Stimulated activated CD4-positive, alpha-beta T cell treated with anti-CD3 and anti-CD28 coated beads, Interleukin-4, amount 100 ng/mL, for 1 hour (primary cell): ENCODE measurements around the gene CACNG4.
"Not testable (repeated sequence)": the region's sequence is repeated elsewhere in the genome, so short reads cannot be mapped to it uniquely, and the experiment has no call there.

Source experiments
- DNase-seq: peaks from one replicate; pipeline ENCODE4 v3.0.0-alpha.2; 2020

Gene CACNG4

GRCh38 chr17:67021196-67021595, 56.7 kb downstream of the CACNG4 start:
- no peak for DNase-seq

- DNase-seq = no peak
Measured at GRCh38 chr17:67021743-67022450, 57.4 kb downstream of the CACNG4 start.

GRCh38 chr17:67022451-67022810, 57.9 kb downstream of the CACNG4 start:
- DNase-seq = no peak

- DNase-seq = no peak
Measured at GRCh38 chr17:67024736-67025135, 60.2 kb downstream of the CACNG4 start.

- no peak for DNase-seq
Measured at GRCh38 chr17:67025216-67025792, 60.8 kb downstream of the CACNG4 start.

DNA sequence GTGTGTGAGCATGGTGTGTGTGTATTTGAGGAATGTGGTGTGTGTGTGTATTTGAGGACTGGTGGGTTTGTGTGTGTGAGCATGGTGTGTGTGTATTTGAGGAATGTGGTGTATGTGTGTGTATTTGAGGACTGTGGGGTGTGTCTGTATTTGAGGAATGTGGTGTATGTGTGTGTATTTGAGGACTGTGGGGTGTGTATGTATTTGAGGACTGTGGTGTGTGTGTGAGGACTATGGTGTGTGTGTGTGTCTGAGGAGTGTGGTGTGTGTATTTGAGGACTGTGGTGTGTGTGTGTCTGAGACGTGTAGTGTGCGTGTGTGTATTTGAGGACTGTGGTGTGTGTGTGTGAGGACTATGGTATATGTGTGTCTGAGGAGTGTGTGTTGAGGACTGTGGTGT, 61.8 kb downstream of the CACNG4 start:
- DNase-seq = no peak

DNA sequence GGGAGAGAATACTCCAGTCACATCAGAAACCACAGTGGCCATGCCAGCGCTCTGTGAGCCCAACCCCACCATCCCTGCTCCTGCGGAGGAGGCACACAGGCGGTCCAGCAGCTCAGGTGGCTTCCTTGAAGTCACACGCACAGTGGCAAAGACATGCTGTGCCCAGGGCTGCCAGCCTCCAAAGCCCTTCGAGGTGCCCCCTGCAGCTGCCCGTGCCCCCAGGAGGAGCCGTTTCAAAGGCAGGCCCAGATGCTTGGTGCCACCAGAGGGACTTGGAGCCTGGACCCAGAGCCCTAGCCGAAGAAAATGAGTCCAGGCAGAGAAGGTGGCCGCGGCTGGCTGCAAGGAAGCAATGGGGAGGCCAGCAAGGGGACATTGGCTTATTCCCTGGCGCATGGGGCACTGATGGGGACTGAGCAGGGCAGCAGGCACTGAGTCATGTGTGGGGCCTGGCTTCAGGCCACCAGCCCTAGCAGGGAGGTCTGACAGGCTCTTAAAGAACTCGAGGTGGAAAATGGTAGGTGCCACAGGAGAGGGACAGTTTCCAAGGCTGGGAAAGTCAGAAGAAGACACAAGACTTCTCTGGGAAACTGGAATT, 62.6 kb downstream of the CACNG4 start:
- DNase-seq = no peak

DNA sequence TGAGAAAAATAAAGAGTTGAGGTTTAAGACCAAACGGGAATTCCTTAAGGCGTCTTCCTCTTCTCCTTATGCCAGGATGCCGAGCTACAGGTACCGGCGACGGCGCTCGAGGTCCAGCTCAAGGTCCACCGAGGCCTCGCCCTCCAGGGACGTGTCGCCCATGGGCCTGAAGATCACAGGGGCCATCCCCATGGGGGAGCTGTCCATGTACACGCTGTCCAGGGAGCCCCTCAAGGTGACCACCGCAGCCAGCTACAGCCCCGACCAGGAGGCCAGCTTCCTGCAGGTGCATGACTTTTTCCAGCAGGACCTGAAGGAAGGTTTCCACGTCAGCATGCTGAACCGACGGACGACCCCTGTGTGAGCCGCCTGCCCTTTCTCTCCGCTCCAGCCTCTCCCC, 66.1 kb downstream of the CACNG4 start:
- DNase-seq = no peak

- no peak for DNase-seq
Measured at GRCh38 chr17:67032382-67032781, 67.9 kb downstream of the CACNG4 start.

DNA sequence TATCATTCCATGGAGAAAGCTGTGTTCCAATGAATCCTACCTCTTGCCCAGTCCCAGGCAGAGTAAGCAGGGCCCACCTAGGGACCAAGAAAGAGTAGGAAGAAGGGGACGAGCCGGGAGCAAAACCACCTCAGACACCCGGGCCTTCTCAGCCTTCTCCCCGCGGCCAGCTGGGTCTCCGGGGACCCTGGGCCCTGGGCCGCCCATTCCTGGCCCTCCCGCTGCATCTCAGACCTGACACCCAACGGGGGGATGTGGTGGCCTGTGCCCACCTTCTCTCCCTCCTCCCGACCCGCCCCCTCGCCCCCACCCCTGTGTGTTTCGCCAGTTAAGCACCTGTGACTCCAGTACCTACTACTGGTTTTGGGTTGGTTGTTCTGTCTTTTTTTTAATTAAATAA, 68.5 kb downstream of the CACNG4 start:
- DNase-seq = no peak

DNA sequence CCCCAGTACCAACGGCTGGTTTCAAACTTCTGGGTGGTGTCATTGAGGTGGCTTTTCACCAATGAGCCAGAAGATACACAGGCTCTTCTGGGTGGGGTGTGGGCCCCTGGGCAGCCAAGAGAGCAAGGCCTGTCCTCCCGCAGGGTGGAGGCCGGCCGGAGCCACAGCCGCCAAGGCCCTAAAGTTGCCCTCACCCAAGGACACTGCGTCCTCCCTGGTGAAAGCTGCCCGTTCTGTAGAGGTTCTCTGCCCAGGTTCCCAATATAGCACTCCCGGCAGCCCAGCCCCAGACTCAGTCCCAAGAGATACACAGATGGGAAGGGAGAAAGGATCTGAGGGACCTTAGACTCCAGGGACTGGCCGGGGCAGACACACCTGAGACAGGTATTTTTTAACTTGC, 69.1 kb downstream of the CACNG4 start:
- DNase-seq = no peak

DNA sequence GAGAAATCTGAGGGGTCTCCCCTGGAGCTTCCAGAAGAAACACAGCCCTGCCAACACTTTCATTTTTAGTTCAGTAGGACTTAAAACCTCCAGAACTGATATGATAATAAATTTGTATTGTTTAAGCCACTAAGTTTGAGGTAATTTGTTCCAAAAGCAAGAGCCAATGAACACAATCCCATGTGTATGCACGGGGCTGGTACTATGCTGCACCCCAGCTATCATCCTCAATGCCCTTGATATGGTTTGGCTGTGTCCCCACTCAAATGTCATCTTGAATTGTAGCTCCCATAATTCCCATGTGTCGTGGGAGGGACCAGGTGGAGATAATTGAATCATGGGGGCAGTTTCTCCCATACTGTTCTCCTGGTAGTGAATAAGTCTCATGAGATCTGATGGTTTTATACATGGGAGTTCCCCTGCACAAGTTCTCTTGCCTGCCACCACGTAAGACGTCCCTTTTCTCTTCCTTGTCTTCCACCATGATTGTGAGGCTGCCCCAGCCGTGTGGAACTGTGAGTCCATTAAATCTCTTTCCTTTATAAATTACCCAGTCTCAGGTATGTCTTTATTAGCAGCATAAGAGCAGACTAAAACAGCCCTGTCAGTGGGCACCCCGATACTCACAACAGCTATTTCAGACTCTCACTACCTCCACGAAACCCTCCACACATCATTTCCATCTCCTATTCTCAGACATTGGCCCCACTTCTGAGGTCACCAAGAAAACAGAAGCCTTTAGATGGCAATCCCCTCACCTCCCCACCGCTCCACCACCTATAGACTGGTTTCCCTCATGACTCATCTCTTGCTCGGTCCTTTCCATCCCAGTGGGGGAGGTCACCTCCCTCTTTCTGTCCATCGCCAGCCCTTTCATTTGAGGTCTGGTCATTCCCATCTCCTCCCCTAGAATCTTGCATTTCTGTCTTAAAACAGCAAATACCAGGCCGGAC, 70.9 kb downstream of the CACNG4 start:
- DNase-seq = no peak

DNA sequence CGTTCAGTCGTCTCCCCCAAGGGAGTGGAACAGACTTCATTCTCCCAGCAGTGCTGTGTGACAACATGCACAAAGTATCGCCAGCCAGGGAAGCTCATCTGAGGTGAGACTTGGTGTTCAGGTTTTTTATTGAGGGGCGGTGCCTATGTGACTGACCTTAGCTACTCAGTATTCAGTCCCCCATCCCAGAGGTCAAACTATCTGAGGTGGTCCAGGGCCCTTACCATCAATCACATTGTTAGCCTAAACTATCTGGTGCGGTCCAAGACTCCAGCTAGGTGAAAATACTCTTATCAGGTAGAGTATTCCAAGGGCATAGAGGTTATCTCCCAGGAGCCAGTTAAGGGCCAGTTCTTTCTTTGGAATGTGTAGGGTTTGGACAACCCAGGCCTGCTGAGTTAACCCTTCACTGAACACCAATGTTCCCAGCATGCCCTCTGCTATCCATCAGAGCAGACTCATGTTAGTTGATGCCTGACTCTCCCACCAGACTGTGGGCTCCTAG, 74.4 kb downstream of the CACNG4 start:
- no peak for DNase-seq

DNA sequence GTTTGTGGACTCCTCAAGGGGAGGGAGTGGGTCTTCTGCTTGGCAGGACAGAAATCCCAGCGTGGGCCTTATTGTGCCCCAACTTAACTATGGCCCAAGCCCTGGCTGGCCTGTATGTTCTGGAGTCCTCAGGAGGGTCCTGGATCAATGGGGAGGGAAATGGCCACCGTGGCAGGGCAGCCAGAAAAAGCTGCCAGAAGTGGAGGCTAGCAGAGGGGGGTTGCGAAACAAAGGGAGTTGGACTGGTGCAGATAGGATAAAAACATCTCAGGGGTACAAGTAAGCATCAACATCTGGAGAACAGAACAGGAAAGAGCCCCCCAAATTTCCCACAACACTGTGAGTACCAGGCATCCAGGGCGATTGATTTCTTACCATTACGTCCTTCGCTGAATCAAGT, 76.1 kb downstream of the CACNG4 start:
- DNase-seq = no peak

GRCh38 chr17:67041119-67041518, 76.6 kb downstream of the CACNG4 start:
- not testable (repeated sequence) for DNase-seq

DNA sequence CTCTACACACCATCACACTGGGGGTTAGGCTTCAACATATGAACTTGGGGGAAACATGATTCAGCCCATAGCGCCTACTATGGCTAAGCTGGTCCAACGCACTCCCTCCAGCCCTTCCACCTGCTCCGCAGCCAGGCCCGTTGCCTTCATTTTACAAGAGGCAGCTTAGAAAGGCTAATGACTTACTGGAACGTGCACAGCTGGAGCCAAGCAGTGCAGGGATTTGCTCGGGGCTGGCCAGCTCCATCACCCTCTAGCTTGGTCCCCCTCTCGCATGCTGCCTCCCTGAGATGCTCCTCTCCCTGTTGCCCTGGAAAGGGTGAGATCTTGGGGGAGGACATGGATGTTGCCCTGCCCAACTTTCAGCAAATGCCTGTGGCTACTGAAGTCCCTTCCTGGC, 77.0 kb downstream of the CACNG4 start:
- DNase-seq = no peak

DNA sequence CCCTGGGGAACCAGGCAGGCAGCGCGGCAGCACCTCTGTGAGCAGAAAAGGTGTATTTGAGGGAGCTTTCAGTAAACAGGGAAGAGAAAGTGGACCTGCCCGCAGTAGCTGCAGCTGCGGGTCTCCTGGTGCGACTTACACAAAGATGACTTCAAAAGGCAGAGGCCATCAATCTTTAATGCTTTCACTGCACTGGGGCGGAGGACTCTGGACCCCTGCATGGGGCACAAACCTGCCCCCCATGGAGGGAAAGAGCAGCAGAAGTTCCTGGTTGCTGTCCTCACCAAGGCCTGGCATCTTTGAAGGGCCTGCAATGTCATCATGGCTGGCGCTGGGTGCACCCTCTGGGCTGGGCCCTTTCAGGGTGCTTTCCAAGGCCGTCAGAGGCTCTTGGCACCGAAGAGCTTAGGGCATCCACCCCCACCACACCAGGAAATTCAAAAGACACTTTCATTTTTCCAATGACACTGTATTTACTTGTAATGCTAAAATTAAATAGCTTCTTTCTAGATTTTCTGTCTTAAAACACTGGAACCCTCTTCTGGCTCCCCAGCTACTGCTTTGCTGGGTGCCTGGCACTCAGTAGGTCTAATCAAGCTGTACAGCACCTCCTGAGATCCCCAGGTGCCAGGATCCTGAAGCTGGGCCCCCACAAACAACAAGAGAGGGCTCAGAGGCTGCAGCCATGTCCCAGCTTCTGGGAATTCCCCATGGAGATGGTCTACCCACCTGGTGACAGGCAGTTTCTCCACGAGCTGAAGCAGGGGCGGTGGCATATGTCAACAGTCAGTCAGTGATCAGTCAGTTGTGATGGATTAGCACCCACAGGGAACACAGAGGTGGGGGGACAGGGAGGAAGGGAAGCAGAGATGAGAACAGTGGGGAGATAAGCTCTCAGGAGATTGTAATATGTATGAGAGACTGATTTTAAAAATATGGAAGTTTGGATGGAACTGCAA, 77.7 kb downstream of the CACNG4 start:
- DNase-seq = no peak

GRCh38 chr17:67043283-67043682, 78.8 kb downstream of the CACNG4 start:
- DNase-seq = no peak

DNA sequence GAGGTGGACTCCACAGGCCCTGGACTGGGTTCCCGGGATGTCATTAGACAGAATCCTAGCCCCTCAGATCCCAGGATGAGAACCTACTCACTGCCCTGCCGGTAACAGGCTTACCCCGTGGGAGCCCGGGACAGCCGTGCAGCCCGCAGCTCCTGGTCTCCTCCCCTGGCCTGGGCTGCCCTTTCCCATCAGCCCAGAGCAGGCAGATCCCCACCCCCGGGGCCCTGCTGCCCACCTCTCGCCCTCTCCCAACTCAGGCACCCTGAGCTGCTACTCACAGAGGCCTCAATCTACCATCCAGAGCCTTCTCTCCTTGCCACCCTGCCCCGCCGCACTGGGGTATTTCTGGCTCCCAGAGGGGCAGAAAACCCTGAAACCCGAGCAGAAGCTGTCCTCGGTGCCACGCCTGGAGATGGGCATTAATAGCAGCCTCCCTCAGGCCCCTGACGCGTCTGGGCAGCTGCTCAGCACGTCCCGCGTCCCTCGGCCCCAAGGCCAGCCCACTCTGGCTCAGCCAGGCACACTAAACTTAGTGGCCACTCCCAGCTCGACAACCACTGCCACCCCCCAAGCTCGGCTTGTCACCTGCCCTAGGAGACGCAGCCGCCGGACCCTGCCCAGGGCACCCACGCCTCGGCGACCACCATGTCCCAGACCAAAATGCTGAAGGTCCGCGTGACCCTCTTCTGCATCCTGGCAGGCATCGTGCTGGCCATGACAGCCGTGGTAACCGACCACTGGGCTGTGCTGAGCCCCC, 79.7 kb downstream of the CACNG4 start, which contains the start of gene CACNG1:
Gene CACNG1, plus strand, starts transcription at position 539 of the 757 bp plus-strand sequence. Its CDS starts 107 bp downstream, at position 646.
- DNase-seq = no peak

DNA sequence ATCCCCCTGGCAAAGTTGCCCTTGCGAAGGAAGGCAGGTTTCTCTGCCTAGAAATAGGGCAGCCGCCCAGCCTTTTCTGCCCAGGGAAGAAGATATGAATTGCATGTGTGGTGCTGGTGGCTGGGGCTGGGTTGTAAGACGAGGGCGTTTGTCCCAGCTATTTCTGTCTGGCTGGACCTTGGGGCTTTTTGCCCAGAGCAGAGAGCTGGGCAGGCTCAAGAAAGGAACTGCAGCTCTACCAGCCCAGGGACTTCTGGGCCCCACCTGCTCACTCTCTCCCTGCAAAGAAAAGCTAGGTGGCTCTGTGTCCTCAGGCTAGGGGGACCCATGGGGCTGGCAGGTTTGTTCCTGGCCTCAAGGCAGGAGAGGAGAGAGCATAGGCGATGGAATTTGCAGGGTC, 80.4 kb downstream of the CACNG4 start:
- DNase-seq = no peak

GRCh38 chr17:67046398-67046797, 81.9 kb downstream of the CACNG4 start:
- no peak for DNase-seq
